IMR-90 (cell line): ENCODE measurements around the gene PLEKHA8. TPM values are rescaled to one million over a fixed set of nuclear protein-coding genes. Genes with fewer than 3 reads are reported as not detected.

ENCODE experiments used
- ATAC-seq: fragments of 200-7000 bp; cut with Tn5 transposase; 2 replicates; pipeline ENCODE4 v1.9.1; 2020; ENCODE audit warnings: low read depth, mild to moderate bottlenecking, moderate library complexity
- BruUV-seq: library from RNA; stranded (reverse); fragments of 400-500 nt; replicated peaks from 2 replicates; lab custom pipeline; 2021; lab: Mats Ljungman, UMichigan
- CTCF ChIA-PET: fragments of 300-600 bp; formaldehyde crosslinking; extraction: SDS; loops from one replicate; lab custom pipeline; 2021; ENCODE audit warnings: antibody characterized with exemption; lab: Yijun Ruan, JAX
- POLR2A ChIA-PET: fragments of 300-600 bp; sonication (Branson Sonifier 250); formaldehyde crosslinking; loops from one replicate; lab custom pipeline; 2022; ENCODE audit warnings: antibody characterized with exemption; ENCODE audit not compliant: unreplicated experiment; lab: Charles Lee
- DNase-seq: peaks from one replicate; pipeline ENCODE4 v3.0.0; 2013
- H2AFZ ChIP-seq: replicated peaks from 2 replicates; pipeline ENCODE3; 2013; ENCODE audit warnings: low read length, mild to moderate bottlenecking; ENCODE audit not compliant: poor library complexity
- H2AK5ac ChIP-seq: 2 replicates; pipeline ENCODE4 v1.6.1; 2013; ENCODE audit warnings: low read depth, low read length, inconsistent platforms
- H2AK9ac ChIP-seq: replicated peaks from 2 replicates; pipeline ENCODE3; 2013; ENCODE audit warnings: mild to moderate bottlenecking, low read depth, low read length, moderate library complexity; ENCODE audit not compliant: poor library complexity
- H2BK120ac ChIP-seq: 2 replicates; pipeline ENCODE4 v1.6.1; 2013; ENCODE audit warnings: low read depth, low read length, inconsistent platforms
- H2BK15ac ChIP-seq: 3 replicates; pipeline ENCODE4 v1.6.1; 2013; ENCODE audit warnings: low read depth, low read length, inconsistent platforms
- H2BK20ac ChIP-seq: 2 replicates; pipeline ENCODE4 v1.6.1; 2013; ENCODE audit warnings: low read depth, mild to moderate bottlenecking, inconsistent platforms, low read length, moderate library complexity
- H2BK5ac ChIP-seq: 2 replicates; pipeline ENCODE4 v1.6.1; 2013; ENCODE audit warnings: mild to moderate bottlenecking, low read depth, low read length, inconsistent platforms; ENCODE audit not compliant: poor library complexity, severe bottlenecking
- H3K14ac ChIP-seq: replicated peaks from 2 replicates; pipeline ENCODE4 v1.6.1; 2013; ENCODE audit warnings: low read depth, low read length, inconsistent platforms
- H3K18ac ChIP-seq: 2 replicates; pipeline ENCODE4 v1.6.1; 2013; ENCODE audit warnings: low read depth, low read length, control low read depth
- H3K23ac ChIP-seq: 2 replicates; pipeline ENCODE4 v1.6.1; 2013; ENCODE audit warnings: low read depth, low read length, inconsistent platforms
- H3K27ac ChIP-seq: 2 replicates; pipeline ENCODE4 v1.5.1; 2013; ENCODE audit warnings: mild to moderate bottlenecking, control low read depth, low read length; ENCODE audit not compliant: insufficient read depth
- H3K27me3 ChIP-seq: 2 replicates; pipeline ENCODE4 v1.6.1; 2013; ENCODE audit warnings: low read length; ENCODE audit not compliant: control insufficient read depth, insufficient read depth
- H3K36me3 ChIP-seq: 2 replicates; pipeline ENCODE4 v1.6.1; 2013; ENCODE audit warnings: low read length, mixed read lengths; ENCODE audit not compliant: control insufficient read depth, insufficient read depth
- H3K4ac ChIP-seq: 2 replicates; pipeline ENCODE4 v1.6.1; 2013; ENCODE audit warnings: low read depth, low read length, inconsistent platforms
- H3K4me1 ChIP-seq: 2 replicates; pipeline ENCODE4 v1.6.1; 2013; ENCODE audit warnings: low read length, mixed read lengths; ENCODE audit not compliant: control insufficient read depth, insufficient read depth
- H3K4me2 ChIP-seq: 2 replicates; pipeline ENCODE4 v1.6.1; 2013; ENCODE audit warnings: low read depth, mild to moderate bottlenecking, control low read depth, low read length, moderate library complexity
- H3K4me3 ChIP-seq: 2 replicates; pipeline ENCODE4 v1.5.1; 2013; ENCODE audit warnings: low read depth, mild to moderate bottlenecking, control low read depth, low read length, moderate library complexity; ENCODE audit not compliant: insufficient read depth
- H3K56ac ChIP-seq: 2 replicates; pipeline ENCODE4 v1.6.1; 2013; ENCODE audit warnings: low read length, inconsistent platforms; ENCODE audit not compliant: insufficient read depth; ENCODE audit errors: extremely low read depth
- H3K79me1 ChIP-seq, 2 experiments: 2 replicates each; pipeline ENCODE4 v1.6.1; 2013; ENCODE audit warnings: low read length in 2 of 2, inconsistent platforms in 1 of 2, low read depth in 1 of 2
- H3K9ac ChIP-seq: 2 replicates; pipeline ENCODE4 v1.6.1; 2013; ENCODE audit warnings: low read depth, low read length, control low read depth
- H3K9me1 ChIP-seq: 2 replicates; pipeline ENCODE4 v1.6.1; 2013; ENCODE audit warnings: low read length, inconsistent platforms; ENCODE audit not compliant: insufficient read depth
- H3K9me3 ChIP-seq: 2 replicates; pipeline ENCODE4 v1.6.1; 2013; ENCODE audit warnings: low read length; ENCODE audit not compliant: control insufficient read depth, insufficient read depth
- H4K20me1 ChIP-seq: 2 replicates; pipeline ENCODE4 v1.6.1; 2013; ENCODE audit warnings: low read length, inconsistent platforms; ENCODE audit not compliant: insufficient read depth
- H4K5ac ChIP-seq: 2 replicates; pipeline ENCODE4 v1.6.1; 2013; ENCODE audit warnings: mild to moderate bottlenecking, low read depth, low read length, control low read depth
- H4K8ac ChIP-seq, 2 experiments: 2 replicates each; pipeline ENCODE4 v1.6.1; 2013; ENCODE audit warnings: low read depth in 2 of 2, low read length in 2 of 2, control low read depth in 1 of 2, inconsistent platforms in 1 of 2
- H4K91ac ChIP-seq: 2 replicates; pipeline ENCODE4 v1.6.1; 2013; ENCODE audit warnings: low read depth, low read length, inconsistent platforms; ENCODE audit not compliant: insufficient read depth
- BHLHE40 ChIP-seq: fragments of 150-350 bp; IDR thresholded peaks from 2 replicates; pipeline ENCODE4 v1.6.1; 2016; ENCODE audit warnings: mild to moderate bottlenecking, low read depth, low read length
- CEBPB ChIP-seq: IDR thresholded peaks from 2 replicates; pipeline ENCODE4 v1.6.1; 2012; ENCODE audit warnings: low read depth, low read length, improper control_type of control experiment
- FOS ChIP-seq: fragments of 150-350 bp; IDR thresholded peaks from 2 replicates; pipeline ENCODE4 v1.6.1; 2016; ENCODE audit warnings: low read depth, low read length
- MXI1 ChIP-seq: IDR thresholded peaks from 2 replicates; pipeline ENCODE4 v1.6.1; 2012; ENCODE audit warnings: low read depth, mild to moderate bottlenecking, low read length, moderate library complexity, borderline replicate concordance
- POLR2A ChIP-seq: IDR thresholded peaks from 2 replicates; pipeline ENCODE4 v1.6.1; 2012; ENCODE audit warnings: mild to moderate bottlenecking, low read depth, low read length
- RAD21 ChIP-seq: IDR thresholded peaks from 2 replicates; pipeline ENCODE4 v1.6.1; 2012; ENCODE audit warnings: low read length, improper control_type of control experiment
- RCOR1 ChIP-seq: IDR thresholded peaks from 2 replicates; pipeline ENCODE4 v1.6.1; 2012; ENCODE audit warnings: mild to moderate bottlenecking, low read length, improper control_type of control experiment; ENCODE audit not compliant: insufficient replicate concordance
- SMC3 ChIP-seq: fragments of 150-350 bp; IDR thresholded peaks from 2 replicates; pipeline ENCODE4 v1.6.1; 2016; ENCODE audit warnings: low read depth, mild to moderate bottlenecking, antibody characterized with exemption, low read length, moderate library complexity
- WGBS, 2 experiments: methylation state at CpG; one replicate each; pipeline versions ENCODE4 v1.1.5 to v1.1.7; 2013; ENCODE audit warnings: missing lambda C conversion rate in 2 of 2; ENCODE audit not compliant: insufficient read length in 1 of 2; ENCODE audit errors: extremely low coverage in 2 of 2; 5-methylcytosine and 5-hydroxymethylcytosine counted together
- dilution Hi-C: fragments of 300-500 bp; cut with HindIII; formaldehyde crosslinking; loops from one replicate; pipeline ENCODE4 v1.14.3; 2018; ENCODE audit warnings: low sequenced_read_pairs; ENCODE audit not compliant: unreplicated experiment
- in situ Hi-C: fragments of 300-500 bp; cut with MboI; formaldehyde crosslinking; loops from 3 replicates; pipeline ENCODE4 v1.14.3; 2019; ENCODE audit warnings: low sequenced_read_pairs, inconsistent platforms, mixed read lengths
- intact Hi-C: fragments of 100-400 bp; cut with micrococcal nuclease; formaldehyde crosslinking; loops from 2 replicates; pipeline ENCODE4 v1.10.0; 2022
- polyA plus RNA-seq, 3 experiments: library from polyadenylated mRNA; depleted of rRNA; stranded (reverse); fragments of >200 nt; gene quantifications; 2 replicates each; pipeline ENCODE4 v1.2.3, GENCODE V29; 2012; ENCODE audit warnings: low replicate concordance in 1 of 3
- total RNA-seq: library from RNA; depleted of rRNA; stranded (reverse); fragments of >200 nt; gene quantifications from 2 replicates; pipeline ENCODE4 v1.2.3, GENCODE V29; 2012
- TF ChIP-seq, protein P1 (sequence below): fragments of 150-350 bp; IDR thresholded peaks from 2 replicates; pipeline ENCODE4 v1.6.1; 2017; ENCODE audit warnings: mild to moderate bottlenecking, antibody characterized with exemption, low read length, low read depth
- TF ChIP-seq, protein P2 (sequence below): conservative IDR thresholded peaks from 2 replicates; pipeline ENCODE4 v1.5.1; 2012; ENCODE audit warnings: mild to moderate bottlenecking, low read depth, low read length, improper control_type of control experiment
- TF ChIP-seq, protein P3 (sequence below): fragments of 150-350 bp; IDR thresholded peaks from 2 replicates; pipeline ENCODE4 v1.6.1; 2016; ENCODE audit warnings: low read depth, mild to moderate bottlenecking, low read length, moderate library complexity, borderline replicate concordance

Gene PLEKHA8
- total and polyA plus RNA-seq, 2 of the 4 experiments (the other 2 are of a cell fraction) = 3.6 to 9.7 TPM

DNA sequence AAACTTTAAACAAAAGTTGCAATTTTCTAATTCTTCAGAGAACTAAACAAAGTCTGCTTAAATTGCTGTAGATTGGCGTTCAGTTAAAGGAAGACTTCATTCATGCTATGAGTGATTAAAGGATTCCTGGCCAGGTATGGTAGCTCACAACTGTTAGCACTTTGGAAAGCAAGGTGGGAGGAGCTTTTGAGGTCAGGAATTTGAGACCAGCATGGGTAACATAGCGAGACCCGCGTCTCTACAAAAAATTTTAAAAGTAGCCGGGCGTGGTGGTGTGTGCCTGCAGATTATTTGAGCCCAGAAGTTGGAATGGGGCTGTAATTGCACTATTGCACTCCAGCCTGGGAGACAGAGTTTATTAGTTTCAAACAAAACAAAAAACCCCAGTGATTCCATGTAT is 25.1 kb upstream of the PLEKHA8 start:
- no peak overlapping the region for H3K14ac ChIP-seq
- CTCF ChIA-PET = no interaction called here

More for the DNA sequence above, 25.1 kb upstream of the PLEKHA8 start:
- intact Hi-C loops (no loop called here), in situ Hi-C loops (no loop called here), dilution Hi-C loops (no loop called here)
- Histone ChIP-seq H4K5ac (no peak overlapping the region), H3K9me1 (no peaks in the 10 kb centered on the region), H2BK15ac (no peak overlapping the region), H3K27me3 (no peaks in the 10 kb centered on the region), H2BK20ac (no peak overlapping the region), H3K4me1 (peaks cover 2% of the 10 kb centered on the region; the same call in 1 of the 2 replicates), H3K9ac (no peak overlapping the region), H2AK9ac (no peak overlapping the region), H3K56ac (no peak overlapping the region), H2AFZ (no peak overlapping the region), H3K36me3 (no peaks in the 10 kb centered on the region), H3K9me3 (no peaks in the 10 kb centered on the region), H4K91ac (no peak overlapping the region), H2BK5ac (no peak overlapping the region), H3K27ac (no peak overlapping the region), H3K4me2 (no peak overlapping the region), H2BK120ac (no peak overlapping the region), H3K4ac (no peak overlapping the region), H4K20me1 (no peaks in the 10 kb centered on the region), H3K18ac (no peak overlapping the region), H3K4me3 (no peak overlapping the region), H4K8ac (no peak overlapping the region), H2AK5ac (no peak overlapping the region), H3K79me1 (no peaks in the 10 kb centered on the region), H3K23ac (no peak overlapping the region)
- ATAC-seq (no peak), DNase-seq (no peak)
- BruUV-seq = no TSS peak
- WGBS, 2 experiments = no CpG with 5 or more reads among the region's 6 CpGs
- POLR2A ChIA-PET = no interaction called here
- TF ChIP-seq FOS (no peak), POLR2A (no peak), RAD21 (no peak), CEBPB (no peak), MXI1 (no peak), BHLHE40 (no peak), RCOR1 (no peak), SMC3 (no peak)
- TF ChIP-seq, protein P1, sequence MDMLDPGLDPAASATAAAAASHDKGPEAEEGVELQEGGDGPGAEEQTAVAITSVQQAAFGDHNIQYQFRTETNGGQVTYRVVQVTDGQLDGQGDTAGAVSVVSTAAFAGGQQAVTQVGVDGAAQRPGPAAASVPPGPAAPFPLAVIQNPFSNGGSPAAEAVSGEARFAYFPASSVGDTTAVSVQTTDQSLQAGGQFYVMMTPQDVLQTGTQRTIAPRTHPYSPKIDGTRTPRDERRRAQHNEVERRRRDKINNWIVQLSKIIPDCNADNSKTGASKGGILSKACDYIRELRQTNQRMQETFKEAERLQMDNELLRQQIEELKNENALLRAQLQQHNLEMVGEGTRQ = no peak
- TF ChIP-seq, protein P2, sequence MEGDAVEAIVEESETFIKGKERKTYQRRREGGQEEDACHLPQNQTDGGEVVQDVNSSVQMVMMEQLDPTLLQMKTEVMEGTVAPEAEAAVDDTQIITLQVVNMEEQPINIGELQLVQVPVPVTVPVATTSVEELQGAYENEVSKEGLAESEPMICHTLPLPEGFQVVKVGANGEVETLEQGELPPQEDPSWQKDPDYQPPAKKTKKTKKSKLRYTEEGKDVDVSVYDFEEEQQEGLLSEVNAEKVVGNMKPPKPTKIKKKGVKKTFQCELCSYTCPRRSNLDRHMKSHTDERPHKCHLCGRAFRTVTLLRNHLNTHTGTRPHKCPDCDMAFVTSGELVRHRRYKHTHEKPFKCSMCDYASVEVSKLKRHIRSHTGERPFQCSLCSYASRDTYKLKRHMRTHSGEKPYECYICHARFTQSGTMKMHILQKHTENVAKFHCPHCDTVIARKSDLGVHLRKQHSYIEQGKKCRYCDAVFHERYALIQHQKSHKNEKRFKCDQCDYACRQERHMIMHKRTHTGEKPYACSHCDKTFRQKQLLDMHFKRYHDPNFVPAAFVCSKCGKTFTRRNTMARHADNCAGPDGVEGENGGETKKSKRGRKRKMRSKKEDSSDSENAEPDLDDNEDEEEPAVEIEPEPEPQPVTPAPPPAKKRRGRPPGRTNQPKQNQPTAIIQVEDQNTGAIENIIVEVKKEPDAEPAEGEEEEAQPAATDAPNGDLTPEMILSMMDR = no peak
- TF ChIP-seq, protein P3, sequence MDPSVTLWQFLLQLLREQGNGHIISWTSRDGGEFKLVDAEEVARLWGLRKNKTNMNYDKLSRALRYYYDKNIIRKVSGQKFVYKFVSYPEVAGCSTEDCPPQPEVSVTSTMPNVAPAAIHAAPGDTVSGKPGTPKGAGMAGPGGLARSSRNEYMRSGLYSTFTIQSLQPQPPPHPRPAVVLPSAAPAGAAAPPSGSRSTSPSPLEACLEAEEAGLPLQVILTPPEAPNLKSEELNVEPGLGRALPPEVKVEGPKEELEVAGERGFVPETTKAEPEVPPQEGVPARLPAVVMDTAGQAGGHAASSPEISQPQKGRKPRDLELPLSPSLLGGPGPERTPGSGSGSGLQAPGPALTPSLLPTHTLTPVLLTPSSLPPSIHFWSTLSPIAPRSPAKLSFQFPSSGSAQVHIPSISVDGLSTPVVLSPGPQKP = no peak
